Measurements from ENCODE around the gene PER1. TPM values are rescaled to one million over a fixed set of nuclear protein-coding genes. Genes with fewer than 3 reads are reported as not detected.

The PER1 gene
- total RNA-seq, 2 experiments from 2014 or later, result 123 to 129 TPM

GRCh38 chr17:8151120-8151640, 1.0 kb downstream of the PER1 start:
- peak overlapping the region; percentile 65 for H3K27ac Mint-ChIP-seq
- TF ChIP-seq, protein P1, sequence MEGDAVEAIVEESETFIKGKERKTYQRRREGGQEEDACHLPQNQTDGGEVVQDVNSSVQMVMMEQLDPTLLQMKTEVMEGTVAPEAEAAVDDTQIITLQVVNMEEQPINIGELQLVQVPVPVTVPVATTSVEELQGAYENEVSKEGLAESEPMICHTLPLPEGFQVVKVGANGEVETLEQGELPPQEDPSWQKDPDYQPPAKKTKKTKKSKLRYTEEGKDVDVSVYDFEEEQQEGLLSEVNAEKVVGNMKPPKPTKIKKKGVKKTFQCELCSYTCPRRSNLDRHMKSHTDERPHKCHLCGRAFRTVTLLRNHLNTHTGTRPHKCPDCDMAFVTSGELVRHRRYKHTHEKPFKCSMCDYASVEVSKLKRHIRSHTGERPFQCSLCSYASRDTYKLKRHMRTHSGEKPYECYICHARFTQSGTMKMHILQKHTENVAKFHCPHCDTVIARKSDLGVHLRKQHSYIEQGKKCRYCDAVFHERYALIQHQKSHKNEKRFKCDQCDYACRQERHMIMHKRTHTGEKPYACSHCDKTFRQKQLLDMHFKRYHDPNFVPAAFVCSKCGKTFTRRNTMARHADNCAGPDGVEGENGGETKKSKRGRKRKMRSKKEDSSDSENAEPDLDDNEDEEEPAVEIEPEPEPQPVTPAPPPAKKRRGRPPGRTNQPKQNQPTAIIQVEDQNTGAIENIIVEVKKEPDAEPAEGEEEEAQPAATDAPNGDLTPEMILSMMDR (IDR thresholded peaks at IDR 0.05), result no peak
- CTCF ChIA-PET, result interaction anchor here (0.8 to 1.8 kb wide), 7 partner anchors 10 to 34 kb away, joined by 3 to 10 read pairs (median 4); no protein-coding TSS in a partner anchor
- POLR2A ChIA-PET, result interaction anchor here (0.7 to 22.8 kb wide), 10 partner anchors 8 to 98 kb away, joined by 3 to 476 read pairs (median 6); partner anchors contain the start of genes HES7 and PFAS
- no peaks in the 10 kb centered on the region for H3K27me3 Mint-ChIP-seq
- peak; percentile 29 for ATAC-seq
- intact Hi-C loops (cut with micrococcal nuclease), result loop anchor here (1.0 kb wide), 1 partner anchor 12 kb away; no protein-coding TSS in a partner anchor
- peak; percentile 91 for DNase-seq
- peaks cover 43% of the 10 kb centered on the region for H3K36me3 Mint-ChIP-seq (ENCODE audit: low read depth)
- H3K4me3 Mint-ChIP-seq, result no peak overlapping the region
- H3K4me1 Mint-ChIP-seq (ENCODE audit: low read depth), result peaks cover 38% of the 10 kb centered on the region
- no peaks in the 10 kb centered on the region for H3K9me3 Mint-ChIP-seq

DNA sequence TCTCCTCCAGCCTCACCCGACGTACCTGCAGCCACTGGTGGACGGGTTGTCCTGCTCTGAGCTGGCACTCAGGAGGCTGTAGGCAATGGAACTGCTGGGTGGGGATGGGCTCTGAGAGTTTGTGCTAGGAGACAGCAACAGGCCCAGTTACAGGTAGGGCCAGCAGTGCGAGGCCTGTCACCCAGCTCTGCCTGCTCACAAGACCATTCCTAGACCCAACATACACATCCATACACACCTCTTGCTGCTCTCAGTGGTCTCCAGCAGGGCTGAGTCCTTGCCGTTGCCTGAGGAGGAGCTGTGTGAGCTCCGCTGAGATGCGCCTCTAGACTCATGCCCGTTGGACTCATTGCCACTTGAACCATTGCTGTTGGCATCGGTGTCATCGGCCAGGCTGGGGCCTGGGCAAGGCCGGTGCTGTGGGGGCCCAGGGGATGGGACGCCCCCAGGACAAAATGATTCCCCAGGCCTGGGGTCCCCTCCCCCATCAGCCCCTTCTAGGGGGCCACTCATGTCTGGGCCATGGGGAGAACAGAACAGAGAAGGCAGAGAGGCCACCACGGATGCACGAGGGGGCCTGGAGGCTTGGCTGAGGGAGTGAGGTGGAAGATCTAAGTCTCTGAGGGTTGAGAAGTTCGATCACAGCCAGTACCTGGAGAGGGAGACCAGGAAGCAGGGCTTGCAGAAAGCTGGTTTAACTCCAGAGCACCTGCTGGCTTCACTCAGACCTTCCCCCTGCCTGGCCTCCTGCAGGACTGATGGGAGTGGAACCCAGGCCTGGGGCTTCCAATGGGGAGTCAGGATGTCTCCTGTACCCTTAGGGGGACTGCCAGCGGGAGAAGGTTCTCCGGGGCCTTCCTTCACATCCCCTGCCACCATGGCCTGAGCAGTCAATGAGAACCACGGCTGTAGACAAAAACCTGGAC, 1.7 kb downstream of the PER1 start:
- ChIA-PET CTCF (interaction anchor here (0.8 to 1.8 kb wide), 7 partner anchors 9 to 35 kb away, joined by 3 to 10 read pairs (median 4); no protein-coding TSS in a partner anchor), POLR2A (interaction anchor here (0.7 to 22.8 kb wide), 7 partner anchors 8 to 27 kb away, joined by 3 to 476 read pairs (median 7); partner anchors contain the start of gene HES7)
- no peak overlapping the region for H3K4me3 Mint-ChIP-seq
- ATAC-seq (no peak), DNase-seq (no peak)
- H3K9me3 Mint-ChIP-seq, result no peaks in the 10 kb centered on the region
- TF ChIP-seq, protein P1 (IDR thresholded peaks at IDR 0.05), result no peak
- intact Hi-C loops (cut with micrococcal nuclease), result loop anchor here (1.0 kb wide), 1 partner anchor 11 kb away; no protein-coding TSS in a partner anchor
- peak overlapping the region; percentile 68 for H3K27ac Mint-ChIP-seq
- peaks cover 37% of the 10 kb centered on the region for H3K4me1 Mint-ChIP-seq (ENCODE audit: low read depth)
- no peaks in the 10 kb centered on the region for H3K27me3 Mint-ChIP-seq
- peaks cover 47% of the 10 kb centered on the region for H3K36me3 Mint-ChIP-seq (ENCODE audit: low read depth)

GRCh38 chr17:8149419-8150193, 2.6 kb downstream of the PER1 start:
- H3K36me3 Mint-ChIP-seq (ENCODE audit: low read depth), result peaks cover 47% of the 10 kb centered on the region
- no peaks in the 10 kb centered on the region for H3K27me3 Mint-ChIP-seq
- intact Hi-C loops (cut with micrococcal nuclease), result no loop called here
- H3K9me3 Mint-ChIP-seq, result no peaks in the 10 kb centered on the region
- POLR2A ChIA-PET, result interaction anchor here (1.8 to 22.8 kb wide), 4 partner anchors 7 to 22 kb away, joined by 4 to 476 read pairs (median 228); partner anchors contain the start of genes PER1 and VAMP2
- ATAC-seq, result no peak
- CTCF ChIA-PET, result interaction anchor here (0.7 to 0.8 kb wide), 2 partner anchors 10 to 23 kb away, joined by 3 read pairs; no protein-coding TSS in a partner anchor
- TF ChIP-seq, protein P1 (IDR thresholded peaks at IDR 0.05), result no peak
- H3K4me3 Mint-ChIP-seq, result peak overlapping the region; percentile 33
- peaks cover 28% of the 10 kb centered on the region for H3K4me1 Mint-ChIP-seq (ENCODE audit: low read depth)
- H3K27ac Mint-ChIP-seq, result no peak overlapping the region
- no peak for DNase-seq

DNA sequence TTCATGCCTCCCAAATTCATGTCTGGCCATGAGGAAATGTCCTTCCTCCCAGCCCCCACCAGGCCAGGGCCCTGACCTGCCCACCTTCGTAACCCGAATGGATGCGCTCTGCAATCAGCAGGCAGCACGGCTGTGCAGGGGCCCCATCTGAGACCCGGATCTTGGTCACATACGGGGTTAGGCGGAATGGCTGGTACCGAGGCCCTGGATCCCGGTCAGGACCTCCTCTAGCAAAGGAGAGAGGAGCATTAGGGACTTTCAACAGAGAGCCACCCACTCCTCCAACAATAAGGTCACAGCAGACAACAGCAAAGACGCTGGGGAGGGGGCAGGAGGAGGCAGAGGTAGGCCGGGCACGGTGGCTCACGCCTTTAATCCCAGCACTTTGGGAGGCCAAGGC, 3.6 kb downstream of the PER1 start:
- TF ChIP-seq, protein P1 (IDR thresholded peaks at IDR 0.05), result no peak
- ATAC-seq (no peak), DNase-seq (no peak)
- CTCF ChIA-PET, result interaction anchor here (1.3 kb wide), 1 partner anchor 10 kb away, joined by 10 read pairs; no protein-coding TSS in a partner anchor
- Mint-ChIP-seq H3K4me1 (ENCODE audit: low read depth) (peaks cover 21% of the 10 kb centered on the region), H3K4me3 (no peak overlapping the region), H3K9me3 (no peaks in the 10 kb centered on the region), H3K36me3 (ENCODE audit: low read depth) (peaks cover 55% of the 10 kb centered on the region), H3K27me3 (no peaks in the 10 kb centered on the region), H3K27ac (no peak overlapping the region)
- intact Hi-C loops (cut with micrococcal nuclease), result no loop called here
- POLR2A ChIA-PET, result interaction anchor here (12.8 to 22.8 kb wide), 3 partner anchors 6 to 24 kb away, joined by 228 to 476 read pairs (median 228); partner anchors contain the start of genes PER1 and VAMP2

Data from activated CD8-positive, alpha-beta T cell treated with anti-CD3 and anti-CD28 coated beads for 36 hours (primary cell).